Hematopoietic multipotent progenitor cell treated with erythropoietin and hydrocortisone succinate and interleukin-3 and kit ligand, for 8 days (in vitro differentiated cells): ENCODE data around the gene CIDEC.
"Not testable (repeated sequence)": the region's sequence is repeated elsewhere in the genome, so short reads cannot be mapped to it uniquely, and the experiment has no call there.

Experiments
- DNase-seq: peaks from one replicate; pipeline ENCODE4 v3.0.0-alpha.2; 2015

CIDEC gene

GRCh38 chr3:9901967-9902366 is 21.9 kb upstream of the CIDEC start:
- DNase-seq = no peak

- DNase-seq = not testable (repeated sequence)
Measured at GRCh38 chr3:9900965-9901415, 20.9 kb upstream of the CIDEC start.

GRCh38 chr3:9899289-9899791 is 19.3 kb upstream of the CIDEC start:
- DNase-seq = no peak

- no peak for DNase-seq
Measured at GRCh38 chr3:9898467-9899241, 18.6 kb upstream of the CIDEC start.

GRCh38 chr3:9897408-9898372 is 17.6 kb upstream of the CIDEC start:
- DNase-seq = peak; percentile 60

- DNase-seq = not testable (repeated sequence)
Measured at GRCh38 chr3:9896755-9897407, 16.8 kb upstream of the CIDEC start.

GRCh38 chr3:9895715-9896114 is 15.7 kb upstream of the CIDEC start:
- not testable (repeated sequence) for DNase-seq

- DNase-seq = no peak
Measured at GRCh38 chr3:9893739-9894138, 13.7 kb upstream of the CIDEC start.

GRCh38 chr3:9891072-9891622 is 11.1 kb upstream of the CIDEC start:
- no peak for DNase-seq

- peak; percentile 89 for DNase-seq
Measured at GRCh38 chr3:9890249-9891071, 10.4 kb upstream of the CIDEC start, which contains the start of gene JAGN1. Gene JAGN1, plus strand, starts transcription at chr3:9890610. Its CDS starts 113 bp downstream, at chr3:9890723.

- no peak for DNase-seq
Measured at GRCh38 chr3:9889405-9889804, 9.4 kb upstream of the CIDEC start.

GRCh38 chr3:9888540-9888939 is 8.5 kb upstream of the CIDEC start:
- DNase-seq = no peak

GRCh38 chr3:9887480-9887879 is 7.4 kb upstream of the CIDEC start:
- DNase-seq = peak; percentile 27

- DNase-seq = no peak
Measured at GRCh38 chr3:9886328-9886727, 6.3 kb upstream of the CIDEC start.

GRCh38 chr3:9884555-9885165 is 4.6 kb upstream of the CIDEC start:
- DNase-seq = peak; percentile 66

- no peak for DNase-seq
Measured at GRCh38 chr3:9883706-9884554, 3.9 kb upstream of the CIDEC start.

- no peak for DNase-seq
Measured at GRCh38 chr3:9881441-9881840, 1.4 kb upstream of the CIDEC start.

- no peak for DNase-seq
Measured at GRCh38 chr3:9878700-9879099, 1.4 kb downstream of the CIDEC start.

GRCh38 chr3:9876991-9877390 is 3.1 kb downstream of the CIDEC start:
- DNase-seq = no peak

- DNase-seq = not testable (repeated sequence)
Measured at GRCh38 chr3:9876255-9876654, 3.8 kb downstream of the CIDEC start.
